WI38 (cell line): ENCODE results near the gene CSNK1G1.

Source experiments
- H3K4me3 ChIP-seq: 2 replicates; pipeline ENCODE4 v1.5.1; 2011; ENCODE audit warnings: low read depth, mild to moderate bottlenecking, control low read depth, low read length
- TF ChIP-seq, protein P1 (sequence below): IDR thresholded peaks from 2 replicates; pipeline ENCODE4 v1.5.1; 2012; ENCODE audit warnings: low read depth, mild to moderate bottlenecking, control low read depth, low read length

The CSNK1G1 gene

DNA sequence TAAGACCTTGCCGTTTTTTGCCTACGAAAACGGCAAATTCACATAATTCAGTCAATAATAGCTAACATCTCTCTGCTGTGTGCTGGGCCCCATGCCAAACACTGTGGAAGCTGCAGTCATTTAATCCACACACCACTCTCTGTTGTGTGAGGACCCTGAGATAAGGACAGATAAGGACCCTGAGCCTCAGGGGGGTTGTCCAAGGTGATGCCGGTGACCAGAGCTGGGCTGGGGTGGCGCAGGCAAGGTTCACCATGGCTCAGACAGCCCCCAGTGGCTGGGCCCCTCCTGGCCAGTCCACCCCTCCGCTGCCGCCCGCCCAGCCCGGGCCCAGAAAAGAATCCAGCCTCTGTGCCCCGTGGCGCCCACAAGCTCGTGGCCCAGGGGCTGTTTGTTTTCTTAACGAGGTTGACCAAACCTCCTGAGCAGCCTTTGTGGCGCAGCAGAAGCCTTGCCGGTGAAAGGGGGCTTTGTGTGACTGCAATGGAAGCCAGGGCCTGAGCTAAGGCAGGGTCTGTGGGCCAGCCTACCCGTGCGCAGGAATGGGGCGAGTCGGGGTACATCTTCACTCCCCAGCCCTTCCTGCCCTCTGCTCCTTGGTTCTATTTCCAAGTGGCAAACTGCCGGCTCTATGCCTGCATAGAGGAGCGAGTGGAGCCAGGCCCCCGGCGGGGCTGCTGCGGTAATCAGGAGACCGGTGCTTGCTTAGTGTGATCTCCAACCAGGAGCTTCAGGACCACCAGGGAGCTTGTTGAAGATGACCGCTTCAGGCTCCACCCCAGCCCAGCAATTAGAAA, 208.9 kb downstream of the CSNK1G1 start:
- TF ChIP-seq, protein P1, sequence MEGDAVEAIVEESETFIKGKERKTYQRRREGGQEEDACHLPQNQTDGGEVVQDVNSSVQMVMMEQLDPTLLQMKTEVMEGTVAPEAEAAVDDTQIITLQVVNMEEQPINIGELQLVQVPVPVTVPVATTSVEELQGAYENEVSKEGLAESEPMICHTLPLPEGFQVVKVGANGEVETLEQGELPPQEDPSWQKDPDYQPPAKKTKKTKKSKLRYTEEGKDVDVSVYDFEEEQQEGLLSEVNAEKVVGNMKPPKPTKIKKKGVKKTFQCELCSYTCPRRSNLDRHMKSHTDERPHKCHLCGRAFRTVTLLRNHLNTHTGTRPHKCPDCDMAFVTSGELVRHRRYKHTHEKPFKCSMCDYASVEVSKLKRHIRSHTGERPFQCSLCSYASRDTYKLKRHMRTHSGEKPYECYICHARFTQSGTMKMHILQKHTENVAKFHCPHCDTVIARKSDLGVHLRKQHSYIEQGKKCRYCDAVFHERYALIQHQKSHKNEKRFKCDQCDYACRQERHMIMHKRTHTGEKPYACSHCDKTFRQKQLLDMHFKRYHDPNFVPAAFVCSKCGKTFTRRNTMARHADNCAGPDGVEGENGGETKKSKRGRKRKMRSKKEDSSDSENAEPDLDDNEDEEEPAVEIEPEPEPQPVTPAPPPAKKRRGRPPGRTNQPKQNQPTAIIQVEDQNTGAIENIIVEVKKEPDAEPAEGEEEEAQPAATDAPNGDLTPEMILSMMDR, result no peak
- no peak overlapping the region for H3K4me3 ChIP-seq

DNA sequence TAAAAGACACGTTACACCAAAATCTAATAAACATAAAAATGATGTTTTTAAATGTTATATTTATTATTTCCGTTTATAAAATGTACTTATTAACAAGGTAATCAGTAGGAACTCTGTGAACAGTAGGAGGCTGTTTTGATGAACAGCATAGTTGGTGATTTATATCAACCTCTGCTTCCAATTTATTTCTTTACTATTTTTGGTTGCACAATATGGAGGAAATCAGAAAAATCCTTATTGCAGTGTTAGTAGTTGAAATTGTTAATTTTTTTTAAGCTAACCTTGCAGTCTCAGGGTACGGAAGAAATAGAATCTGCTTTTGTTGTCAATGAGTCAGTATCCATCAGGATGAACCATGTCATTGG, 209.5 kb downstream of the CSNK1G1 start:
- H3K4me3 ChIP-seq, result no peak overlapping the region
- TF ChIP-seq, protein P1, result no peak

DNA sequence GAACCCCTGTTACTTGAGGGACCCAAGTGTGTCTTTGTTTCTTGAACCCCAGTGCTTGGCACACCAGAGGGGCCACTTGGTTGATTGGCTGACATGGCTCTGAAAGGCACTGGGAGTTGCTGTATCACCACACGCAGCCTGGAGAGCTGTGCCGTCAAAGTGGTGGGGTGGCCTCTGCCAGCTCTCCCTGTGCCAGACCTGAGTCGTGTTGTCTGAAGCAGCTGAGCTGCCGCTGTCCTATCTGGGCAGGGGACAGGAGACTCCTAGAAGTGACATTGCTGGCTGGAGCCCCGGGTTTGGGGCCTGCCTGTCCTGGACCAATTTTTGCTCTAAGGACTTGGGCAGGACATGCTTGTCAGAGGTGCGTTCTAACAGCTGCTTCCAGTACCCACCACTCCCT, 209.9 kb downstream of the CSNK1G1 start:
- TF ChIP-seq, protein P1, result no peak
- no peak overlapping the region for H3K4me3 ChIP-seq

DNA sequence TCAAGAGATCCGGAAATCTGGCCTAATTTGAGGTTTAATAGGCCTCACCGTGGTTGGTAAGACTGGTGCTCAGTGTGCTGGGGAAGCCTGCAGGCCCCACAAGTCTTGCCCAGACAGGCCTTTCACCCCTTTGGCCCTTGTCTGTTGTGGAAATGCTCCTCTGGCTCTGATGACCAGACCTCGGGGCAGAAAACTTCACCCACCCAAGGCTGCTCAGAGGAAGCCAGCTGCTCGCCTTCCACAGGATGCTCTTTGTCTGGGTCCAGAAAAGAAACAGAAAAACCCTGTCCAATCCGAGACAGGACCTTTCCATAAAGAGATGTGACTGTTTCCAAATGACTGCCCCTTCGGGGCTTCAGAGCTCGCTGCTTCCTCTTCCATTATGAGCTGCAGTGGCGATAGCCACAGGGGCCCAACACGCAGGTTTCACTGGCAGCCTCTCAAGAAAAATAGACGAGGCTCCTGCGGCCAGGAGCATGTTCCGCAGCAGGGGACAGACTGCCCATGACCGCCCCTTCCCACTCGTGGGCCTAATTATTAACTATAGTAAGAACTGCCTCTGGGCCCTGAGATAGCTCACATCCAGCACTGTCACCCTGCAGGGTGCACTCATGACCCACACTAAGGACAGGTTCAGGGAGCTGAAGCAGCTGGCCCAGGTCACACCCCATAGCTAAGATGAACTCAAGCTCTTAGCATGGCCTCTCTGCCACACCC, 211.2 kb downstream of the CSNK1G1 start:
- no peak overlapping the region for H3K4me3 ChIP-seq
- TF ChIP-seq, protein P1, result no peak

DNA sequence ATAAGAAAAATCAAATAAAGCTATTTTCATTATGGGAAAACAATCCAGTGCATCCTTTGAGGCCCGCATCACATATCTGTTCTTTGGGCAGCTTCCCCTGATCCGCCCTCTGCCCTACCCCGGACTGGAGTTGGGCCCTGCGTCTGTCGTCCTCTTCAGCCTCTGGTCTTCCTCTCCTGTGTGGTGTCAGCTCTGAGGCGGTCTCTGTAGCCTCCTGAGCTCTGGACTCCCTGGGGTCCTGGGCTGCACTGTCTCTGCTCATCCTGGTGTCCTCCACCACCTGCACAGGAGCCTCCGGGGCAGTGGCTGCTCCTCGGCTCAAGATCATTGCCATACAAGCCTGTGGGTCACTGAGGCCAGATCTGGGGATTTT, 211.8 kb downstream of the CSNK1G1 start:
- H3K4me3 ChIP-seq, result no peak overlapping the region
- TF ChIP-seq, protein P1, result no peak

DNA sequence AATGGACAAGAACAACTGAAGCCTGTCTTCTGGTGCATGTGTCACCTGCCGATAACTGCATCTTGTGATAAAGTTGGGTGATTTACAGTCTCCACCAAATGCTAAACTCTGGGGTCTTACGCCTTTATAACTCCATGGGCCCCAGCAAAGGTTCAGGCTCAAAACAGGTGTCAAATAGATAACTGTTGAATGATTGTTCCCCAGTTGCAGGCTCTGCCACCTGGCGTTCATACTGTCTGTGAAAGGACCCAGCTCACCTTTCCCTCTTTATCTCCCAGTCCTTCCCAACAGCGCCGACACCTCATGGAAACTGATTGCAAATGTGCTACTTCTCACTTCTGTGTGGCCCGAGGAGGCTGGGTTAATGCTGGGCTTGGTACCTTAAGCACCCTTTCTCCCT, 212.7 kb downstream of the CSNK1G1 start:
- TF ChIP-seq, protein P1, result no peak
- no peak overlapping the region for H3K4me3 ChIP-seq
